ENCODE measurements around the gene ALDH2. TPM values are rescaled to one million over a fixed set of nuclear protein-coding genes. Genes with fewer than 3 reads are reported as not detected.

The ALDH2 gene
- total and polyA plus RNA-seq, 2 donors (not counting 1 experiment from before 2014, with no cell fraction given), result 27.7 to 53.7 TPM

DNA sequence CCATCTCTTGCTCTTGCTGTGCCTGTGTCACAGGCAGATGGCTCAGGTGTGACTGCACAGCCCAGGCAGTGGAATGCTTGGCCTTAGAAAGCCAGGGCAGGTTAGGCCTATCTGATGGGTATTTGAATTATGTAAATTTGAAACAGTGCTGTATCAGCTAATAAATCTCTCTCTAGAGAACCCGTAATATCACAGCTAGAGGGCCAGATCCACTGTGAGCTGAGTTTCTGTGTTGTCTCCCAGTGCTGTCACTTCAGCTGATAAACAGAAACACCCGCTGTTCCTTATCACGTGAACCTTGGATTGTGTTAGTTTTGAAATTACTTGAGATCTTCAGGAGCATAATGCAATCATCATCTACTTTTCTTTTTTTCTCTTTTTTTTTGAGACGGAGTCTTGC, 21.5 kb upstream of the ALDH2 start:
- H3K4me2 ChIP-seq (ENCODE audit: extremely low read depth, insufficient read depth, low read length), result no peak overlapping the region
- no peaks in the 10 kb centered on the region for H4K20me1 ChIP-seq (ENCODE audit: control insufficient read depth, extremely low read depth, insufficient read depth, low read length)
- H3K36me3 ChIP-seq (ENCODE audit: control insufficient read depth, insufficient read depth, low read length), result peaks cover 9% of the 10 kb centered on the region
- H3K4me1 ChIP-seq (ENCODE audit: control insufficient read depth, extremely low read depth, insufficient read depth, low read length), result no peaks in the 10 kb centered on the region
- H3K79me2 ChIP-seq (ENCODE audit: control insufficient read depth, insufficient read depth, low read length), result no peaks in the 10 kb centered on the region
- no peak overlapping the region for H3K27ac ChIP-seq (ENCODE audit: insufficient read depth, low read length)
- TF ChIP-seq CTCF (conservative IDR thresholded peaks at IDR 0.05 in 1 of 2, IDR thresholded peaks at IDR 0.05 in 1 of 2; ENCODE audit: low read depth in 1 of 2, low read length in 2 of 2) (no peak), EZH2 (IDR thresholded peaks at IDR 0.05; ENCODE audit: low read length, missing control alignments) (no peak)
- no peak overlapping the region for H3K4me3 ChIP-seq (replicated peaks in 1 of 4; ENCODE audit: control extremely low read depth in 1 of 4, insufficient read depth in 1 of 4, low read depth in 3 of 4, low read length in 4 of 4)
- no peak overlapping the region for H2AFZ ChIP-seq (ENCODE audit: low read length)
- no peaks in the 10 kb centered on the region for H3K9me3 ChIP-seq (ENCODE audit: control insufficient read depth, insufficient read depth, low read depth, low read length)
- no peak for DNase-seq (ENCODE audit: low read depth in 2 of 2)
- no peak overlapping the region for H3K9ac ChIP-seq (ENCODE audit: insufficient read depth, low read length)
- H3K27me3 ChIP-seq (ENCODE audit: control insufficient read depth, insufficient read depth, low read length), result no peaks in the 10 kb centered on the region

DNA sequence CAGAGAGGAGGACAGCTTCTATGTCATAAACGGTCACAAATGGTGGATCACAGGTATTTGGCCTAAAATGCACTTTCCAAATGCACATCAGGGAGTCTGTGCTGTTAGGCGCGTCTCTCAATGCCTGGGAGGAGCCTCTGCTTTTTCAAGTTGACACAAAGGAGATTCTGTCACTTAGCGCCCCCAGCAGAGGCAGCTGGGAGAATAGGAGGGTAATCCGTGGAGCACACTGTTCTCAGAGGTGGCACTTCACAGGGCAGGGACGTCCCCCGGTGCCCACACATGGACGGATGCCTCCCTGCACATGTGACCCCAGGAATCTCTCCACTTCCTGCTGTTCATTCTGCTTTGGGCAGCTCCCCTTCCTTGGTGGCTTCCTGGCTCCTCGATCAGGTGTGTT, 19.4 kb upstream of the ALDH2 start:
- H3K9me3 ChIP-seq (ENCODE audit: control insufficient read depth, insufficient read depth, low read depth, low read length), result no peaks in the 10 kb centered on the region
- H4K20me1 ChIP-seq (ENCODE audit: control insufficient read depth, extremely low read depth, insufficient read depth, low read length), result no peaks in the 10 kb centered on the region
- no peak overlapping the region for H3K9ac ChIP-seq (ENCODE audit: insufficient read depth, low read length)
- H3K4me2 ChIP-seq (ENCODE audit: extremely low read depth, insufficient read depth, low read length), result no peak overlapping the region
- no peaks in the 10 kb centered on the region for H3K79me2 ChIP-seq (ENCODE audit: control insufficient read depth, insufficient read depth, low read length)
- no peak for DNase-seq (ENCODE audit: low read depth in 2 of 2)
- H3K4me1 ChIP-seq (ENCODE audit: control insufficient read depth, extremely low read depth, insufficient read depth, low read length), result no peaks in the 10 kb centered on the region
- TF ChIP-seq EZH2 (IDR thresholded peaks at IDR 0.05; ENCODE audit: low read length, missing control alignments), result no peak
- no peak for TF ChIP-seq CTCF (conservative IDR thresholded peaks at IDR 0.05 in 1 of 2, IDR thresholded peaks at IDR 0.05 in 1 of 2; ENCODE audit: low read depth in 1 of 2, low read length in 2 of 2)
- H3K27me3 ChIP-seq (ENCODE audit: control insufficient read depth, insufficient read depth, low read length), result no peaks in the 10 kb centered on the region
- H2AFZ ChIP-seq (ENCODE audit: low read length), result no peak overlapping the region
- H3K36me3 ChIP-seq (ENCODE audit: control insufficient read depth, insufficient read depth, low read length), result peaks cover 9% of the 10 kb centered on the region
- no peak overlapping the region for H3K27ac ChIP-seq (ENCODE audit: insufficient read depth, low read length)
- H3K4me3 ChIP-seq (replicated peaks in 1 of 4; ENCODE audit: control extremely low read depth in 1 of 4, insufficient read depth in 1 of 4, low read depth in 3 of 4, low read length in 4 of 4), result no peak overlapping the region

GRCh38 chr12:111748151-111748672, 18.5 kb upstream of the ALDH2 start:
- Histone ChIP-seq H3K9me3 (ENCODE audit: control insufficient read depth, insufficient read depth, low read depth, low read length) (no peaks in the 10 kb centered on the region), H4K20me1 (ENCODE audit: control insufficient read depth, extremely low read depth, insufficient read depth, low read length) (no peaks in the 10 kb centered on the region), H3K4me1 (ENCODE audit: control insufficient read depth, extremely low read depth, insufficient read depth, low read length) (no peaks in the 10 kb centered on the region), H3K36me3 (ENCODE audit: control insufficient read depth, insufficient read depth, low read length) (peaks cover 9% of the 10 kb centered on the region), H3K9ac (ENCODE audit: insufficient read depth, low read length) (no peak overlapping the region), H3K79me2 (ENCODE audit: control insufficient read depth, insufficient read depth, low read length) (no peaks in the 10 kb centered on the region), H3K4me2 (ENCODE audit: extremely low read depth, insufficient read depth, low read length) (no peak overlapping the region), H2AFZ (ENCODE audit: low read length) (no peak overlapping the region), H3K27me3 (ENCODE audit: control insufficient read depth, insufficient read depth, low read length) (no peaks in the 10 kb centered on the region), H3K4me3 (replicated peaks in 1 of 4; ENCODE audit: control extremely low read depth in 1 of 4, insufficient read depth in 1 of 4, low read depth in 3 of 4, low read length in 4 of 4) (no peak overlapping the region), H3K27ac (ENCODE audit: insufficient read depth, low read length) (no peak overlapping the region)
- TF ChIP-seq CTCF (conservative IDR thresholded peaks at IDR 0.05 in 1 of 2, IDR thresholded peaks at IDR 0.05 in 1 of 2; ENCODE audit: low read depth in 1 of 2, low read length in 2 of 2), result no peak
- no peak for TF ChIP-seq EZH2 (IDR thresholded peaks at IDR 0.05; ENCODE audit: low read length, missing control alignments)
- no peak for DNase-seq (ENCODE audit: low read depth in 2 of 2)
